GM13977 (cell line): ENCODE measurements around the gene SPON2.

Experiments used
- DNase-seq: peaks from one replicate; pipeline ENCODE4 v3.0.0; 2012; ENCODE audit warnings: low spot score
- CTCF ChIP-seq: IDR thresholded peaks from 2 replicates; pipeline ENCODE4 v1.5.1; 2012; ENCODE audit warnings: mild to moderate bottlenecking, control low read depth; ENCODE audit not compliant: insufficient read depth; ENCODE audit errors: extremely low read depth, missing control alignments
- in situ Hi-C: fragments of 300-500 bp; cut with MboI; formaldehyde crosslinking; loops from one replicate; pipeline ENCODE4 v1.12.0; 2022; ENCODE audit warnings: low sequenced_read_pairs, low pct_unique_long_range_greater_than_20kb, mixed read lengths, inconsistent platforms; ENCODE audit not compliant: unreplicated experiment

The SPON2 gene

GRCh38 chr4:1171311-1172227, 814 bp downstream of the SPON2 start:
- no peak for TF ChIP-seq CTCF

GRCh38 chr4:1170976-1171310, 1.4 kb downstream of the SPON2 start:
- TF ChIP-seq CTCF = no peak
- in situ Hi-C loops = no loop called here
- DNase-seq = no peak

More at GRCh38 chr4:1171311-1172227, 814 bp downstream of the SPON2 start:
- DNase-seq = peak; percentile 53
- in situ Hi-C loops = no loop called here

GRCh38 chr4:1170156-1170975, 2.0 kb downstream of the SPON2 start:
- no peak for TF ChIP-seq CTCF
- peak; percentile 23 for DNase-seq
- in situ Hi-C loops = no loop called here

GRCh38 chr4:1169691-1170096, 2.7 kb downstream of the SPON2 start:
- no peak for TF ChIP-seq CTCF
- in situ Hi-C loops = no loop called here
- no peak for DNase-seq

GRCh38 chr4:1169171-1169671, 3.2 kb downstream of the SPON2 start:
- in situ Hi-C loops = no loop called here
- no peak for TF ChIP-seq CTCF
- no peak for DNase-seq

- in situ Hi-C loops = no loop called here
- DNase-seq = no peak
- no peak for TF ChIP-seq CTCF
Observed at GRCh38 chr4:1168191-1169101, 3.9 kb downstream of the SPON2 start.
